ENCODE measurements around the gene BMP4.

Gene BMP4

DNA sequence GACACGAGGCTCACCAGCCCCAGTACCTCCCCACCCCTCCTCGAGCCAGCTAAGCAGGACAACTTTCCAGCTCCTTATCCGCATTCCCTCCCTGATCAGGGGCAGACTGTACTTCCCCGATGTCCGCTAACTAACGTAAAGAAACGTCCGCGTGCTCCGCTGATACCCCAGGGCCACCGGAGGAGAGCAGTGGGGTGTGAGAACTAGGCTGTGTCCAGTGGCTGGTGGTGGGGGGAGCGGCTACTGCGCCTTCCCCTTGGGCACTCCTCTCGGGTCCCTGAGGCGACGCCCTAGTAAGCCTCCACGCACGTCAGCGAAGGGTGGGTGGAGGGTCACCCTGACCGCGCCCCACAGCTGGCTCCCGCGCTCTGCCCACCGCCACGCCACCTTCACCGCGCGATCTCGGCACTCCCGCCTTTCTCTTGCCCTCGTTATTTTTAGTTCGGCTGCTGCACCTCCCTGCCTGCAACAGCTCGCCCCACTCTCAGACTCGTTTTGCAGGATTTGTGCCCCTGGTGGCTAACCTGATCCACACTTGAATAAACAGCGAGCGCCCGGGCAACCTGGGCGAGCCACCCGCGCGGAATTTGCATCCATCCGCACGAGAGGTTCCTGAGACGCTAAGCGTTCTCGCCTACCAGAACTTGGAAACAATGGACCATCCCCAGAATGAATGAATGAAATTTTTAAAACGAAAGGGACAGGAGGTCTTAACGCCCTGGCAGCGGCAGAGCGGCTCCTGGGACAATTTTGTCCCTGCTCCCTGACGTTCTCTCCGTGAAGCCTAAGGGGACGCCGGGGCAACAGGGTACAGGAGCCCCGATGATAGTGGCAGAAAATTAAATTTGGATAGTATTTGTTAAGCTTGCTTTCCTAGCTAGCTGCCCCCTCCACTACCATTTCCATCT lies 6.9 kb upstream of the BMP4 start:
- DNase-seq = no peak

DNA sequence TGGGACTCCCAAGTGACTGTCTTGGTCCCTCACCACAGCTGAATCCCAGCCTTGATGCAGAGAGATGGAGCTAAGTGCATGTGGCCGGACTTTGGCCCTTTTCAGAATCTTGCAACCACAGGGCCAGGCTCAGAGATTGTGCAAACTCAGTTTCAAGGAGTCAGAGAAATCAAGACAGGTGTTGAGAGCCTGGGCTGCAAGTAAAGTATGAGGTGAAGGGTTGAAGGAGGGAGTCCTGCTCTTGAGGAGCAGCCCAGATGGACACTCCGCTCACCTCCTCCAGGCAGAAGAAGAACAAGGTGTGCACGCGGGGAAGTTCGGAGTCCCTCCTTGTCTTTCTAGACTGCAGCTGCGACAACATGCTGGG lies 6.3 kb upstream of the BMP4 start:
- DNase-seq = no peak

DNA sequence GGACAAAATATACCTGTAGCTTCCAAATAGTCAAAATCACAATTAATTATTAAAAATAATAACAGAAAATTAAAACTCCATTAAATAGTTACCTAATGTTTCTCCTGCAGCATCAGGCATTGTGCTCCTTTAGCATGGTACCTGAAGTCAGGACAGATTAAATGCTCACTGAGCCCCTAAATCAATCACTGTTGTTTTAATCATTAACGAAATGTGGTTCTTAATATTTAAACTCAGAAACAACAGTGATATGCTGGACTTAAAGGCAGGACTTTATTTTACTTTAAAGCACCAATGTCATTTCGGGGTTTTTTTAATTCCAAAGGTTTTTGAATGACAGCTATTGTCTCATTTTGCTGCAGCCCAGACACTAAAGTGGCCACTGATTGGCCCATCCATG lies 2.0 kb upstream of the BMP4 start:
- no peak for DNase-seq

DNA sequence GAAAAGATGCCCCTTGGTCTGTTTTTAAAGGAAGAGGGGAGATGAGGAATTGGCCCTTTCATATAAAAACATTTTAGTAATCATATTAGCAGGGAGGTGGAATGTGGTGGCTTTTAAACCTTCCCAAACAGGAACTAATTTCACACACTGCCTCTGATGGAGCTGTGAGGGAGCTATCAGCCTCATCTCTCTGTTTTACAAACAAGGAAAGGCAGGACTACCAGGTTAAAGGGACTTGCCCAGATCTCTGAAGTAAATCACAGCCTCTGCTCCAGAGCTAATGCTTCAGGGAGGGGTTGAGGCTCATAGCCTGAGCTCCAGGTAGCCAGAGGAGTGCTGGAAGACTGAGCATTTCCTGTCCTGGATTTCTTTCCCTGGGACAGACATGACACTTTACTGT lies 1.1 kb upstream of the BMP4 start:
- DNase-seq = no peak

DNA sequence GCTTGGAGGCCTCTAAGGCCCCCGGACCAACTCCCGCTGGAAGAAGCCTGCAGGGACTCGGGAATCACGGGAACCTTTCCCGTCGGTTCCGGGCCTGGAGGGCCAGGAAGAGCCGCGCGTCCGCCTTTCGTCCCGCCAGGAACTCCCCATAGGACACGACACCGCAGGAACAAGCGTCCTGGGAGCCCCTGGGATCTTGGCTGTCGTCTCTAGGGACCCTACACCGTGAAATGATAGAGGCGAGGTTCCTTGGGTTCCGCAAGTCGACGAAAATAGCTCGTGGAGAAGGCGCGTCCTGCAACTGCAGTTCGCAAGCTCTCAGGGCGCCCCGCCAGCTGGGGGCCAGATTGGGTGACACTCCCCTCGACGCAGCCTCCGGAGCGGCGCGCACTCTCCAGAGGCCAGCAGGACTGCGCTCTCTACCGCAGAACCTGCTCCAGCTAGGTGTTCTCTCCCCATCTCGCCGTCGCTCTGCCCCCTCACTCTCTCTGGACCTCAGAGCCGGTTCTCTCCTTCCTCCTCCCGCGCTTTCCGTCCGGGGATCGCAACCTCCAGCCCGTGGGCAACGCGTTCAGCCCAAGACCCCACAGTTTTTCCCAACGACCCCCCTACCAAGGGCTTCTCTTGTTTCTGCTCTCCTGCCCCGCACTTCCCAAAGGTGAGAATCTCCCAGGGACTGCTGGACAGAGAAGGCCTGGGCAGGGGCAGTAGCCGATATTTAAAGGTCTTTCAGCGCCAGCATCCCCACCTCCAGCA lies 776 bp downstream of the BMP4 start:
- DNase-seq = no peak

DNA sequence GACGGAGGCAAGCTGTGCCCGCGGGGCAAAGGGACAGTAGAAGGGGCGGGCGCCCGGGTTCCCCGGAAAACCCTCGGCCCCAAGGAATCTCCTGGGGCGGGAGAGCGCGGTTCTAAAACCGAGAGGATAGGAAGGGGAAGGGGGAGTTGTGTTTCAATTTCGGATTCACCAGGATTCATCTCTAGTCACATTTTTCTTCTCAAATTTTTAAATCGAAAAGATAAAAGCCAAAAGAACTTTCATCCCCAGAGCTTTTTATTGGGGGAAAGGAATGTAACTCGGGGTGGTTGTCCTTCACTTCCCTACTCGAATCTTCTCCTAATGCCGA lies 1.4 kb downstream of the BMP4 start:
- DNase-seq = no peak

DNA sequence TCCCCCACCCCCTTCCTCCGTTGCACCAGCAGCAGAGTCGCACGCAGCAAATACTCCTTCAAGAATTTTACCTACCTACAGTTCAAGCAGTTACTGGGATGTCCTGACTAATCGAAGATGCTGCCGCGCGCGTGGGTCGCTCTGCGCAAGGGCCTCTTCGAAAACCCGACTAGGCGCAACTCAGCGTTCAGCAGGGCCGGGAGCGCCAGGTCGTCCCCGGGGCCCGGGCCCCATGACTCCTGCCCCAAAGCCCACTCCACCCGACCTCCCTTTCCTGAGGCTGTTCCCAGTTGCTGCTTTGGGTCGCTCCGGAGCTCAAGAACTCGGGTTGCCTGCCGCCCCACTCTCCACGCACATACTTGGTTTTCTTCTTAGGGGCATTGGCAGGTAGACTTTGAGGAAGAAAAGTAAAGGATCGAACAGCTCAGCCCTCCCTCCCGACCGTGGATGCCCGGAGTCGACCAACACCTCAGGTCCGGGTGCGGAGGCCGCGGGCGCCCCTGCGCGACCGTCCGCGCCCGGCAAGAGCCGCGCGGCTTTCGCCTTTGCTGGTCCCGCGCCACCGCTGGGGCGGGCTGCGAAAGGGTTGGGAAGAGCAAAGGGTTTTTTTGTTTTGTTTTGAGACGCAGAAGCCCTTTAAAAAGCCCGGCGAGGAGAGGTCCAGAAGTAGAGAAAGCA lies 1.9 kb downstream of the BMP4 start:
- no peak for DNase-seq

DNA sequence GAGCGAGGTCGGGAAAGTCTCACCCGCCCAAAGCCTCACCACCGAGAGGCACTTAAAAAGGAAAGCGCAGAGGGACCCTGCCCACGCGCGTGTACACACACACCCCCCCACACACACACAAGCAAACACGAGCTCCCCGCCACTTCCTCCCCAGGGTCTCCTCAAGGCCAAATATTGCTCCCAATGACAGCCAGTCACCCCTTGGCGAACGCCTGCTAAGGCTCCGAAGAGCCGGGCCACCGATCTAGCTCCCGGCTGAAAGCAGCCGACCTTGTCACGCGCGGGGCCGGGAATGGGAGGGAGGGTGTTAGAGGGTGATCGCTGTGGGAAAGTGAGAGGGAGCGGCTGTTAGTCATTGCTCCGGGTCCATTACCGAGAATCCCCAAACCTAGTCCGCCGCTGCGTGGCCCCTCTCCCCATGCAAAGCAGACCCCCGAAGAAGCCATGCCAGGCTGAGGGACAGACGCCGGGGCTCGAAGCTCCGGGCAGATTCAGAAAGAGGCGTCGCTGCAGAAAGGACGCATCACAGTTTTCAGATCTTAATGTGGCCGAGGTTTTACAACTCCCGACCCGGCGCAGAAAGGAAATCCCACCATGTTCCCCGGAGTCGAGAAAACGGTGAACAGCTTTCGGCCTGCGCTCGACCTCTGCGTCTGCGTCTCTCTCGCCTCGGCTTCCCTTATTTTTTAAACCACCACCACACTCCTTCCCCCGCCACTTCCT lies 2.6 kb downstream of the BMP4 start:
- DNase-seq = no peak

DNA sequence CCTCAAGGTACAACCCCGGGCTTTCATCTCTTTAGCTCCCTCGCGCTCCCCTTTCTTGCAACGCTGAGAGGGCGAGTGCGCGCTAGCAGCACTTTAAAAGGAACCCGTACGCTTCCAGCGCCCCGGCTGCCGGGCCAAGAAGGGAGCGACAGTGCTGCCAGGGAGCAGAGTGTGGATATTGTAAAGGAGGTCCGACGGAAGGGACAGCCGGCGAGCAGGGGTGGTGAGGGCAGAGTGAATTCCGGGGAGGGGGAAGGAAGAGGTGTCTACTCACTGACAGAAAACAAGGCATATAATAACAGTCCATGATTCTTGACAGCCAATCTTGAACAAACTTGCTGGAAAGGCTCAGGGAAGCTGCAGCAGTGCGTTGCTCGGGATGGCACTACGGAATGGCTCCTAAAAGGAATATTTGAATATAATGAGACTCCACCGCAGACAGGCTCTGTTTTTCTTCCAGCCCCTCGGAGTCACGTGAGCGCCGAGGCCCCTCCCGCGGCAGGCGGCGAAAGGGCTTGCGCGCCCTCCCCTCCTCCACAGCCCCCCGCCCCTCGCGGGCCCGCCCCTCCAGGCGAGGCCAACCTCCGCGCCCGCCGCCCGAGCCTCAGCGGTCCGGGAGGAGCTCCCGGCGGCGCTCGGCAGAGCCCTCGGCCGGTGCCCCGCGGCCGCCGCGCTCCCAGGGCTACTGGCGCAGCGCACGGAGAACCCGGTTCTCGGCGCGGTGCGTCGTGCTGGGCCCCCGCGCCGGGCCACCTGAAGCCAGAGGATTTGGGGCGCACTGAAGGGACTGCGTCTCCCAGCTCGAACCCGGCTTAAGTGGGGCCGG lies 3.4 kb downstream of the BMP4 start:
- peak; percentile 4 for DNase-seq

DNA sequence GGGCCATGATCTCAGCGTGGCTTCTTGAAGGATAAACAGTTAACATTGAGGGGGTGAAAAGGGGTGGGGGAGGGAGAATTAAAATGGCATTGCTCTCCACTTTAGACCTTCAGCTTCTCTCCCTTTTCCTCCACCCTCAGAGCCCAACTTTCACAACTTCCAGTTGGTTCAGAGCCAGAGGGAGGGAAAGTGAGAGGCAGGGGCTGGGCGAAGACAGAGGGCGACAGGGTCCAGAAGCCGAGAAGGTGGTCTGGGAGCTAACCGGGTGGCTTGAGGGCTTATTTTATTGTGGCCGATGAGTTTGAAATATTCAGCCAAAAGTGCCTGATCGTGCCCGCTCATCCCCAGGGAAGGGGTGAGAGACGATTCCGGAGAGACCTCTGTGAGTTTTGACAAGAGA lies 4.1 kb downstream of the BMP4 start:
- no peak for DNase-seq

DNA sequence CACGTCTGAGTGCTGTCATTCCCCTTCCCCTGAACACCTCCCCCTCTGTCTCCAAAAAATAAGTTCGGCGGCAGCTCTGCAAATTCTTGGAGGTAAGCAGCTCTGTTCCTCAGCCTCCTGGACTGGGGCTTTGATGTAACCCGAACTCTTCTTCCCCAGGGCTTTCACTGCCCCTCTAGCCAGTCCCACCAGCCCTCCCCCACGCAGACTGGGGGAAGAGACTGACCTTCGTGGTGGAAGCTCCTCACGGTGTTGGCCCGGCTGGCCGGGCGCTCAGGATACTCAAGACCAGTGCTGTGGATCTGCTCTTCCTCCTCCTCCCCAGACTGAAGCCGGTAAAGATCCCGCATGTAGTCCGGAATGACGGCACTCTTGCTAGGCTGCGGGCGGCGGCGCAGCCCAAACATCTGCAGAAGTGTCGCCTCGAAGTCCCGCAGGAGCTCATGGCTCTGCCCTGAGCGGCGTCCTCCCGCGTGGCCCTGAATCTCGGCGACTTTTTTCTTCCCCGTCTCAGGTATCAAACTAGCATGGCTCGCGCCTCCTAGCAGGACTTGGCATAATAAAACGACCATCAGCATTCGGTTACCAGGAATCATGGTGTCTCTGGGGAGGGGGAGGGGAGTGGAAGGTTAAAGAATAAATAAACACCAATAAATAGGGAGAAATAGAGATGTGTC lies 4.9 kb downstream of the BMP4 start:
- no peak for DNase-seq

DNA sequence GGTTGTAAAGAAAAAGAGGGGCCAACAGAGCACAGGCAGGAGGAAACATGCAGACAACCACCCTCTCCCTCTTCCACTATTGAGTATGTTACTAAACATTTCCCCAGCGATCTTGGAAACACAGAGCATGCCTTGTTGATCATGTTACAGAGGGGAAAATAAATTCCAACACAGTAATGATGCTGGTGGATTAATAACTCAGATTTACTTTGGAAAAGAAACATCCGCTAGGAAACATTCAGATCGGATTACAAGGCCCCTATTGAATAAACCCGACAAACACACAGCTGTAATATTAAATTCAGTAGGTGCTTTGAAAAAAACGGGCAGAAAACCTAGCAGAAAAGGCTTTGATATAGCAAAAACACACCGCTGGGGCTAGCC lies 5.4 kb downstream of the BMP4 start:
- no peak for DNase-seq

DNA sequence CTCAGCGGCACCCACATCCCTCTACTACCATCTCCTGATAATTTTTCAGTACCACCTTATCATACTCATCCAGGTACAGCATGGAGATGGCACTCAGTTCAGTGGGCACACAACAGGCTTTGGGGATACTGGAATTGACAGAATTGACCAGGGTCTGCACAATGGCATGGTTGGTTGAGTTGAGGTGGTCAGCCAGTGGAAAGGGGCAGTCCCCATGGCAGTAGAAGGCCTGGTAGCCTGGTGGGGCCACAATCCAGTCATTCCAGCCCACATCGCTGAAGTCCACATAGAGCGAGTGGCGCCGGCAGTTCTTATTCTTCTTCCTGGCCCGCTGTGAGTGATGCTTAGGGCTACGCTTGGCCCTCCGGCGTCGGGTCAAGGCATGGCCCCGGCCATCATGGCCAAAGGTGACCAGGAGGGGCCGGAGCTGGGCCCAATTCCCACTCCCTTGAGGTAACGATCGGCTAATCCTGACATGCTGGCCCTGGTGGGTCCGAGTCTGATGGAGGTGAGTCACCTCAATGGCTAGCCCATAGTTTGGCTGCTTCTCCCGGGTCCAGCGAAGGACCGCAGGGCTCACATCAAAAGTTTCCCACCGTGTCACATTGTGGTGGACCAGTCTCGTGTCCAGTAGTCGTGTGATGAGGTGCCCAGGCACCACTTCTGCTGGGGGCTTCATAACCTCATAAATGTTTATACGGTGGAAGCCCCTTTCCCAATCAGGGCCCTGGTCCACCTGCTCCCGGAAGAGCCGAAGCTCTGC lies 6.4 kb downstream of the BMP4 start:
- DNase-seq = no peak

DNA sequence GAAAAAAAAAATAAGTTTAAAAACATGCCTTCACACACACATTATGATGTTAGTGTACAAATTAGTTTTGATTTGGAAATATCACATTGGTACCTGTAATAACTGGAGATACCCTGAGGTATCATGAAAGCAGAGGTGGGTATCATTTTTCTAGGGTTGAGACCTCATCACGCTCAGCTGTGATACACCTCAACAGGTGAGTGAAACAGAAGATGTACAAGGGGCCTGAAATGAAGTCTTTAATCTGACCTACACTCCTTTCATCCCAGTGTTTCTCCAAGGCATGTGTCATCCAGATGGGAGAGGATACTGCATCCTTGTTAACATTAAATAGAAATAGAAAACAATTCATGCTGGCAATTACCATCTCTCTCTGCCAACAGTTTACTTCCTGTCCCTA lies 7.4 kb downstream of the BMP4 start:
- no peak for DNase-seq

DNA sequence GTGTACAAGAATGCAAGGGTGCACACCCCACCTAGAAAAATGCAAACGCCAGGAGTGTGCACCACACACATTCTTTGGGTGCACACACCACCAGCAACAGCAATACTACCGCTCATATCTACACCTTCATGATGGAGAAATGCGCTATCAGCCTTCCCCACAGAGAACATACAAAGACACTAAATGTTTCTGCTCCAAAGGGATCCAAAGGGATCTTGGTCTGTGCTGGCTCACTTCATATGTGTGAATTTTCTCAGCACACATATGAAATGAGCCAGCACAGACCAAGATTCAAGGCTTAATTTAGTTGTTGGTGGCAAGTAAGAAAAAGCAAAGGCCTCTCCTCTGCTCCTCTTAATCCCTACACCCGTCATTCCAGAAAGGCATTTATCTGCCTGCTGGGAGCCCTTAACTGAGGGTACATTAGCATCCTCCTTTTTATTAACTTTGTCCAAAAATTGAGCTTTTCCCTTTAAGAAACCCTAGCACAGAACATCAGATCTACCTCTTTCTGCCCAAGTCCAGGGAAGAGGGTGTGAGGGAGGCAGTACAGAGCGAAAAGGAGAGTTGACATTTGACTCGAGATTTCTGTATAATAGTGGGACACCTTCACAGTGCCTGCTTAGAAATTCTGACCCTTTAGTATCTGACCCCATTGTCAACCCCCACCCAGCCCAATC lies 8.3 kb downstream of the BMP4 start:
- no peak for DNase-seq

DNA sequence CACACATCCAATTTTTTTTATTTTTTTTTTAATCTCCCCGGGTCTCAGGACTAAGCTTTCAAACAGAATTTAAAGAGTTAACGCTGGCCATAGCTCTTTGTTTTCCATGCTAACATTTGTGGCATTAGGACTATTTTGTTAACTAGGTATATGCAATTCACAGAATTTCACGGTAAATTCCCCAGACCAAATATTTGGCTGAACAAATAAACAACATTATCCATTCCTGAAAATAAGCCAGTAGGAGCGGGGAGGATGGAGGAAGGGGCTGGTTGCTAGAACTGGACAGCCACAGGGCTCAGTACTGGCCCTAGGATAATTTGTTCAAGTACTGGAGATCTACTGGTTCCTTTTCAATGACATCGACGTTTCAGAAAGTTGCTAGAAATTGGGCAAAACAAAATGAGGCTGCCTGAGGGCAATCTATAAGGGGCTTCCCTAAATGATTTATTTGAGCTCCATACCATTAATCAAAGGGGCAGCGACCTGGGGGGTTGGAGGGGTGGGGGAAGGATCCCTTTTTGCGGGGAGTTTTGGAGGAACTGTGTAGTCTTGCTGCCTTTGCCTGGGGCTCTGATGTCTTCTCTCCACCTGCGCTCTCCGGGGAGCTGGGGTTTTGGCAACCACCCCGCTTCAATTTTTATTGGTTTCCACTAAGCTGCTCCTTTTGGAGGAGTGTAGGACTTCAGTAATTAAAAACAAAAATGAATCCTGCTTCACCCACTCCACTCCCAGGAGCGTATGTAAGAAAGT lies 9.0 kb downstream of the BMP4 start:
- DNase-seq = no peak

DNA sequence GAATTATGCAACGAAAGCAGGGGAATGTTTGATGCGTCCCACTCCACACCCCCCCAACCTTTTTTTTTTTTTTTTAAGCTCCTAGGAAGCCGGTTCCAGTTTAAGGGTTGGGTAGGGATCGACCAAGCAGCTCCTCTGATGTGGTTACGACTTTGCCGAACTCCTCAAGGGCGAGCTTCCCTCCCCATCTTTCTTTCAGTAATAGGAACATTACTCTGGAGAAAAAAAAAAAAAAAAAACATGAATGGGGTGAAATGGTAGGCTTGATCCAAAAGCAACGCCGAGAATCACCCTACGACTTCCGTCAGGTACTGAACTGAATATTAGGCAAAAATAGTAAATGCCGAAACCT lies 9.6 kb downstream of the BMP4 start:
- DNase-seq = no peak

DNA sequence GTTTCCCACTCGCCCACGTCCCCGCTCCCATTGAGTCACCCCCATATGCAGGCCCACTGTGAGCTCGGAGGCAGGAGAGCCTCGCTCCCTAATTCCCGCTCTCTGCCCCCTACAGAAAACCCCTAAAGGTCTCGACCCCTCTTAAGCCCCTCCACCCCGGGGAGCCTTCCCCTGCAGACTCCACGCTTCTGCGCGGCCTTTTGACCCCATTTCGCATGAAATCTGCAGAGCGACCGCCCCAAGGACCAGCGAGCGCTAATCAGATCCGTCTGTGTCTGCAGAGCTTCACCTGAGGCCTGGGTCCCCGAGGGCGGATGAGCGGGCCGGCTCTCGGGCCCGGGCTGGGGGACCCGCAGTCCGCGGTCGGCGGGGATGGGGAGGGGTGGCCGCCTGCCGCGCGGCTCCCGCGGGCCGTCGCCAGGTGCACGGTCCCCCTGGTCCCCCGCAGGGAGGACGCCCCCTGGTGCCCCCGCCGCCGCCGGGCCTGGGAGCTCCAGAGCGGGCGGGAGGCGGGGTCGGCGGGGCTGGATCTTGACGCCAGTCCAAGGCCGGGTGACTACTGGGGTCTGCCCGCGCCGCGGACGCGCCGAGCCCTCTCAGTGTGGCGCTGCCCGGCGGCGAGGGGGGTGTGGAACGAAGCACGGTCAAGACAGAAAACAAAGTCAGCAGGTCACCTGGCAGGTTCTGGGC lies 10.1 kb downstream of the BMP4 start:
- no peak for DNase-seq

DNA sequence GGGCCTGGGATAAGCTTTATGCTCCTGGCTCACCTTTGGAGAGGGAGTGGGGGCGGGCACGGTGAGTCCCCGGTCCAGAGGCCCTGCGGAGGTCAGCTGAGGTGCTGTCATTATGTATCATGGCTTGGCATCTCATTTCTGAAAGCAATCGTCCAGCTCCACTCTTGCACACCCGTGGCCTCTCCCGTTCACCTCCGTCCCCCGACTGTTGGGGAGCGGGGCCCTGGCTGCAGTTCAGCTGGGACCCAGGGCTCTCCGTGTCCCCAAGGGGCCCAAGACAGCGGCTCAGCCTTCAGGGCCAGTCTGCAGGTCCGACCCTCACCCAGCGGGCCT lies 10.6 kb downstream of the BMP4 start:
- no peak for DNase-seq

DNA sequence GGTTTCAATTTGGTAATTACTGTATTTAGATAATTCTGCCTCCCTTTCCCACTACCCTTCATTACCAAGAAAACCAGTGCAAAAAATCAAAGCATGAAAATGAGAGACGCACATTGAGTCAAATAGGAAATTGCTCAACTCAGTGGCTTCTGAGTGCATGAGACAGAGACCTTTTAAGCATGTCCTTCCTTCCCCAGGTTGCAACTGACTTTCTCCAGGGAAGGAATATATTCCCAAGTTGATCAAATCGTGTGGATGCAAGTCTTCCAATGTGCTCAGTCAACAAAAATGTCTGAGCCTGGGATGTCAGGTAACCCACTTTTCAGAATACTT lies 12.9 kb downstream of the BMP4 start:
- DNase-seq = no peak
